ENCODE data around the gene COA3.

DNA sequence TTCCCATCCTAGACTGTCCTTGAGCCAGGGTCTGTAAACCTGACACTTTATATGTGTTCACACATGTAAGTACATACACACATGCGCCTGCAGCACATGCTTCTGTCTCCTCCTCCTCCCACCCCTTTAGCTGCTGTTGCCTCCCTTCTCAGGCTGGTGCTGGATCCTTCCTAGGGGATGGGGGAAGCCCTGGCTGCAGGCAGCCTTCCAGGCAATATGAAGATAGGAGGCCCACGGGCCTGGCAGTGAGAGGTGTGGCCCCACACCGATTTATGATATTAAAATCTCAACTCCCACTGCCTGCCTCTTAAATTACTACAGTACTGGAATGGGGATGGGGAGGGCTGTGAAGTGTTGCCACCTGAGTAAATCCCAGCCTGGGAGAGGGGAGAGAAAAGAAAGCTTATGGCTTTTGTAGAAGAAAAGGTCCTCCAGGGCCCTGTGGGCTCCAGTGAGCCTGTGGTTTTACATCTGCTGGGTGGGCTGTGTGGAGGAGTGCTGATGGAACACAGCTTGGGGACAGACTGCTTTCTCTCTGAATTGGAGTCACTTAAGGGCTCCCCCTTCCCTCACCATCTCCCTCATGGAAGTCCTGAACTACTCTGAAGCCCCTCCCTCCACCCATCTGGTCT, 19.1 kb downstream of the COA3 start:
- TF ChIP-seq, protein P1, sequence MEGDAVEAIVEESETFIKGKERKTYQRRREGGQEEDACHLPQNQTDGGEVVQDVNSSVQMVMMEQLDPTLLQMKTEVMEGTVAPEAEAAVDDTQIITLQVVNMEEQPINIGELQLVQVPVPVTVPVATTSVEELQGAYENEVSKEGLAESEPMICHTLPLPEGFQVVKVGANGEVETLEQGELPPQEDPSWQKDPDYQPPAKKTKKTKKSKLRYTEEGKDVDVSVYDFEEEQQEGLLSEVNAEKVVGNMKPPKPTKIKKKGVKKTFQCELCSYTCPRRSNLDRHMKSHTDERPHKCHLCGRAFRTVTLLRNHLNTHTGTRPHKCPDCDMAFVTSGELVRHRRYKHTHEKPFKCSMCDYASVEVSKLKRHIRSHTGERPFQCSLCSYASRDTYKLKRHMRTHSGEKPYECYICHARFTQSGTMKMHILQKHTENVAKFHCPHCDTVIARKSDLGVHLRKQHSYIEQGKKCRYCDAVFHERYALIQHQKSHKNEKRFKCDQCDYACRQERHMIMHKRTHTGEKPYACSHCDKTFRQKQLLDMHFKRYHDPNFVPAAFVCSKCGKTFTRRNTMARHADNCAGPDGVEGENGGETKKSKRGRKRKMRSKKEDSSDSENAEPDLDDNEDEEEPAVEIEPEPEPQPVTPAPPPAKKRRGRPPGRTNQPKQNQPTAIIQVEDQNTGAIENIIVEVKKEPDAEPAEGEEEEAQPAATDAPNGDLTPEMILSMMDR (IDR thresholded peaks at IDR 0.05; ENCODE audit: low read depth, low read length, missing input control): no peak
- TF ChIP-seq, protein P2, sequence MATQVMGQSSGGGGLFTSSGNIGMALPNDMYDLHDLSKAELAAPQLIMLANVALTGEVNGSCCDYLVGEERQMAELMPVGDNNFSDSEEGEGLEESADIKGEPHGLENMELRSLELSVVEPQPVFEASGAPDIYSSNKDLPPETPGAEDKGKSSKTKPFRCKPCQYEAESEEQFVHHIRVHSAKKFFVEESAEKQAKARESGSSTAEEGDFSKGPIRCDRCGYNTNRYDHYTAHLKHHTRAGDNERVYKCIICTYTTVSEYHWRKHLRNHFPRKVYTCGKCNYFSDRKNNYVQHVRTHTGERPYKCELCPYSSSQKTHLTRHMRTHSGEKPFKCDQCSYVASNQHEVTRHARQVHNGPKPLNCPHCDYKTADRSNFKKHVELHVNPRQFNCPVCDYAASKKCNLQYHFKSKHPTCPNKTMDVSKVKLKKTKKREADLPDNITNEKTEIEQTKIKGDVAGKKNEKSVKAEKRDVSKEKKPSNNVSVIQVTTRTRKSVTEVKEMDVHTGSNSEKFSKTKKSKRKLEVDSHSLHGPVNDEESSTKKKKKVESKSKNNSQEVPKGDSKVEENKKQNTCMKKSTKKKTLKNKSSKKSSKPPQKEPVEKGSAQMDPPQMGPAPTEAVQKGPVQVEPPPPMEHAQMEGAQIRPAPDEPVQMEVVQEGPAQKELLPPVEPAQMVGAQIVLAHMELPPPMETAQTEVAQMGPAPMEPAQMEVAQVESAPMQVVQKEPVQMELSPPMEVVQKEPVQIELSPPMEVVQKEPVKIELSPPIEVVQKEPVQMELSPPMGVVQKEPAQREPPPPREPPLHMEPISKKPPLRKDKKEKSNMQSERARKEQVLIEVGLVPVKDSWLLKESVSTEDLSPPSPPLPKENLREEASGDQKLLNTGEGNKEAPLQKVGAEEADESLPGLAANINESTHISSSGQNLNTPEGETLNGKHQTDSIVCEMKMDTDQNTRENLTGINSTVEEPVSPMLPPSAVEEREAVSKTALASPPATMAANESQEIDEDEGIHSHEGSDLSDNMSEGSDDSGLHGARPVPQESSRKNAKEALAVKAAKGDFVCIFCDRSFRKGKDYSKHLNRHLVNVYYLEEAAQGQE (IDR thresholded peaks at IDR 0.05): no peak
- no peak for TF ChIP-seq GABPA (IDR thresholded peaks at IDR 0.05 in 1 of 2, conservative IDR thresholded peaks at IDR 0.05 in 1 of 2)
- TF ChIP-seq, protein P3, sequence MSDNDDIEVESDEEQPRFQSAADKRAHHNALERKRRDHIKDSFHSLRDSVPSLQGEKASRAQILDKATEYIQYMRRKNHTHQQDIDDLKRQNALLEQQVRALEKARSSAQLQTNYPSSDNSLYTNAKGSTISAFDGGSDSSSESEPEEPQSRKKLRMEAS (IDR thresholded peaks at IDR 0.05): no peak
- TF ChIP-seq, protein P4, sequence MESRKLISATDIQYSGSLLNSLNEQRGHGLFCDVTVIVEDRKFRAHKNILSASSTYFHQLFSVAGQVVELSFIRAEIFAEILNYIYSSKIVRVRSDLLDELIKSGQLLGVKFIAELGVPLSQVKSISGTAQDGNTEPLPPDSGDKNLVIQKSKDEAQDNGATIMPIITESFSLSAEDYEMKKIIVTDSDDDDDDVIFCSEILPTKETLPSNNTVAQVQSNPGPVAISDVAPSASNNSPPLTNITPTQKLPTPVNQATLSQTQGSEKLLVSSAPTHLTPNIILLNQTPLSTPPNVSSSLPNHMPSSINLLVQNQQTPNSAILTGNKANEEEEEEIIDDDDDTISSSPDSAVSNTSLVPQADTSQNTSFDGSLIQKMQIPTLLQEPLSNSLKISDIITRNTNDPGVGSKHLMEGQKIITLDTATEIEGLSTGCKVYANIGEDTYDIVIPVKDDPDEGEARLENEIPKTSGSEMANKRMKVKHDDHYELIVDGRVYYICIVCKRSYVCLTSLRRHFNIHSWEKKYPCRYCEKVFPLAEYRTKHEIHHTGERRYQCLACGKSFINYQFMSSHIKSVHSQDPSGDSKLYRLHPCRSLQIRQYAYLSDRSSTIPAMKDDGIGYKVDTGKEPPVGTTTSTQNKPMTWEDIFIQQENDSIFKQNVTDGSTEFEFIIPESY (IDR thresholded peaks at IDR 0.05): no peak
